Tibial nerve (tissue), 4 donors: ENCODE data around the gene VKORC1L1. TPM values are rescaled to one million over a fixed set of nuclear protein-coding genes. Genes with fewer than 3 reads are reported as not detected.
"Not testable (repeated sequence)": the region's sequence is repeated elsewhere in the genome, so short reads cannot be mapped to it uniquely, and the experiment has no call there.

Experiments
- DNase-seq, 2 donors: peaks; one replicate each; pipeline ENCODE4 v3.0.0-alpha.2; 2019; ENCODE audit warnings: low spot score in 2 of 2
- H3K27ac ChIP-seq, 4 donors: fragments of 200-600 bp; sonication (generic) in 3 of 4; one replicate each; pipeline ENCODE4 v1.5.1; 2017 to 2019; ENCODE audit warnings: mild to moderate bottlenecking in 1 of 4
- H3K27me3 ChIP-seq, 2 donors: fragments of 200-600 bp; sonication (generic) in 1 of 2; one replicate each; pipeline versions ENCODE4 v1.5.1 to v1.6.0; 2017 to 2019
- H3K36me3 ChIP-seq, 3 donors: fragments of 200-600 bp; sonication (generic); one replicate each; pipeline ENCODE4 v1.5.1; 2018 to 2019
- H3K4me1 ChIP-seq, 4 donors: fragments of 200-600 bp; sonication (generic) in 3 of 4; one replicate each; pipeline ENCODE4 v1.5.1; 2017 to 2019
- H3K4me3 ChIP-seq, 4 donors: fragments of 200-600 bp; sonication (generic) in 3 of 4; one replicate each; pipeline ENCODE4 v1.5.1; 2017 to 2019; ENCODE audit warnings: mild to moderate bottlenecking in 1 of 4, moderate library complexity in 1 of 4
- H3K9me3 ChIP-seq, 4 donors: fragments of 200-600 bp; sonication (generic) in 3 of 4; one replicate each; pipeline ENCODE4 v1.5.1; 2017 to 2019
- EP300 ChIP-seq, 2 donors: sonication (generic); formaldehyde crosslinking; IDR thresholded peaks; one replicate each; pipeline ENCODE4 v1.6.1; 2017; ENCODE audit warnings: antibody characterized with exemption in 2 of 2, mild to moderate bottlenecking in 1 of 2
- POLR2A ChIP-seq, 2 donors: fragments of 450-650 bp; IDR thresholded peaks; one replicate each; pipeline ENCODE4 v1.6.1; 2017; ENCODE audit warnings: antibody characterized with exemption in 2 of 2, mild to moderate bottlenecking in 2 of 2, moderate library complexity in 2 of 2
- WGBS, 2 donors: methylation state at CpG; one replicate each; pipeline ENCODE4 v1.1.5; 2018; 5-methylcytosine and 5-hydroxymethylcytosine counted together
- total RNA-seq, 4 donors: library from RNA; depleted of rRNA; stranded (reverse); fragments of >200 nt; gene quantifications; one replicate each; pipeline ENCODE4 v1.1.0, GENCODE V29; 2016
- TF ChIP-seq, protein P1 (sequence below), 5 experiments: fragments of 200-600 bp in 3 of 5; fragments of 450-650 bp in 2 of 5; sonication (generic) in 3 of 5; IDR thresholded peaks; one replicate each; pipeline ENCODE4 v1.5.1; 2016 to 2019; ENCODE audit warnings: antibody characterized with exemption in 5 of 5, mild to moderate bottlenecking in 3 of 5, moderate library complexity in 2 of 5

The VKORC1L1 gene
- total RNA-seq, 4 donors from 2014 or later: 24.1 to 33.7 (median 30.3) TPM

DNA sequence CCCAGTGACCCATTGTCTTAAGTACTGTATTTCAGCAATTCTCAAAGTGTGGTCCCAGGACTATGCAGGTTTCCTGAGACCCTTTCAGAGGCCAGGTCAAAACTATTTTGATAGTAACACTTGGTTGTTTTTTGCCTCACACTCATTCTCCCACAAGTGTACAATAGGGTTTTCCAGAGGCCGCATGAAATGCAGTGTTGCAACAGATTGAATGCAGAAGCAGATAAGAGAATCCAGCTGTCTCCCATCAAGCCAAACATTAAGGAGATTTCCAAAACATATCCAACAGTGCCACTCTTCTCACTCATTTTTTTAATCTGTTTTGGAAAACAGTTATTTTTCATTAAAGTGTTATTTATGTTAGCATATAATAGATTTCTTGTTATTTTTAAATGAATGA lies 20.0 kb downstream of the VKORC1L1 start:
- 68 to 96% methylated on average over 1 of the region's 1 CpG for WGBS, 2 donors
- H3K4me3 ChIP-seq: no peak overlapping the region
- H3K27me3 ChIP-seq: no peaks in the 10 kb centered on the region
- H3K4me1 ChIP-seq: peaks cover 0 to 11% (median 5%) of the 10 kb centered on the region in 4 donors
- H3K36me3 ChIP-seq: peaks cover 0 to 10% (median 0%) of the 10 kb centered on the region in 3 donors
- DNase-seq: no peak
- no peak overlapping the region for H3K27ac ChIP-seq
- TF ChIP-seq EP300 (IDR thresholded peaks at IDR 0.05) (no peak), POLR2A (IDR thresholded peaks at IDR 0.05) (no peak)
- TF ChIP-seq, protein P1, sequence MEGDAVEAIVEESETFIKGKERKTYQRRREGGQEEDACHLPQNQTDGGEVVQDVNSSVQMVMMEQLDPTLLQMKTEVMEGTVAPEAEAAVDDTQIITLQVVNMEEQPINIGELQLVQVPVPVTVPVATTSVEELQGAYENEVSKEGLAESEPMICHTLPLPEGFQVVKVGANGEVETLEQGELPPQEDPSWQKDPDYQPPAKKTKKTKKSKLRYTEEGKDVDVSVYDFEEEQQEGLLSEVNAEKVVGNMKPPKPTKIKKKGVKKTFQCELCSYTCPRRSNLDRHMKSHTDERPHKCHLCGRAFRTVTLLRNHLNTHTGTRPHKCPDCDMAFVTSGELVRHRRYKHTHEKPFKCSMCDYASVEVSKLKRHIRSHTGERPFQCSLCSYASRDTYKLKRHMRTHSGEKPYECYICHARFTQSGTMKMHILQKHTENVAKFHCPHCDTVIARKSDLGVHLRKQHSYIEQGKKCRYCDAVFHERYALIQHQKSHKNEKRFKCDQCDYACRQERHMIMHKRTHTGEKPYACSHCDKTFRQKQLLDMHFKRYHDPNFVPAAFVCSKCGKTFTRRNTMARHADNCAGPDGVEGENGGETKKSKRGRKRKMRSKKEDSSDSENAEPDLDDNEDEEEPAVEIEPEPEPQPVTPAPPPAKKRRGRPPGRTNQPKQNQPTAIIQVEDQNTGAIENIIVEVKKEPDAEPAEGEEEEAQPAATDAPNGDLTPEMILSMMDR (IDR thresholded peaks at IDR 0.05): no peak
- H3K9me3 ChIP-seq: no peaks in the 10 kb centered on the region

DNA sequence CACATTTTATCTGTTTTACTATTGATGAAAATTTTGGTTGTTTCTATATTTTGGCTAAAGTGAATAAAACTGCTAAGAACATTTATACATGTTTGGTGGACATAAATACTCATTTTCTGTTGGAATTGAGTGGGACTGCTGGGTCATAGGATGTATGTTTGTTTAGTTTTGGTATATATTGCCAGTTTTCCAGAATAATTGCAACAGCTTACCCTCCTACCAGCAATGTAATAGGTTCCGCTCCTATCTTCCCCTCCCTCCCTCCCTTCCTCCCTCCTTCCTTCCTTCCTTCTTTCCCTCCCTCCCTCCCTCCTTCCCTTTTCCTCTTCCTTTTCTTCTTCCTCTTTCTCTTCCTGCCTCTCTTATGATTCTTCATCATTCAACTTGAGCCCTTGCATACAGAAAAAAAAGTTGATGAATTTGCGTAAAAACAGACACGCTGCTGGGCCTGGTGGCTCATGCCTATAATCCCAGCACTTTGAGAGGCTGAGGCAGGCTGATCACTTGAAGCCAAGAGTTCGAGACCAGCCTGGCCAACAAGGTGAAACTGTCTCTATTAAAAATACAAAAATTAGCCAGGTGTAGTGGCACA lies 23.5 kb downstream of the VKORC1L1 start:
- WGBS, 2 donors: 92 to 97% methylated on average over 4 of the region's 4 CpGs
- Histone ChIP-seq H3K36me3 (peaks cover 0 to 16% (median 0%) of the 10 kb centered on the region in 3 donors), H3K4me3 (no peak overlapping the region), H3K27ac (no peak overlapping the region), H3K9me3 (no peaks in the 10 kb centered on the region), H3K4me1 (peaks cover 0 to 11% (median 5%) of the 10 kb centered on the region in 4 donors), H3K27me3 (no peaks in the 10 kb centered on the region)
- DNase-seq: no peak
- TF ChIP-seq POLR2A (IDR thresholded peaks at IDR 0.05): no peak
- no peak for TF ChIP-seq EP300 (IDR thresholded peaks at IDR 0.05)
- TF ChIP-seq, protein P1 (IDR thresholded peaks at IDR 0.05): no peak

DNA sequence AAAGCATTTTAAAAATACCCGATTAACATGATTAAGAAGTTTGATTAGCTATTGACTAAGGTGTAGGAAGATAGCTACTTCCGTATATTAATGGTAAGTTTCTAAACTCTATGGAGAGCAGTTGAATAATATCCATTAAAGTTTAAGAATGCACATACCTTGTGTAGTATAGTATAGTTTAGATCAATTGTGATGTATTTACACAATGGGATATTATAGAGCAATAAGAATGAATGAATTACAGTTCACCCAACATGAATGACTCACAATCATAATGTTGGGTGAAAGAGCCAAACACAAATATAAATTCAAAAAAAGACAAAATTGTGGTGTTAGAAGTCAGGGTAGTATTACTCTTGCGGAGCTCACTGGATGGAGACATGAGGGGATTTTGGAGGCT lies 24.4 kb downstream of the VKORC1L1 start:
- WGBS, 2 donors: 88 to 94% methylated on average over 3 of the region's 3 CpGs

DNA sequence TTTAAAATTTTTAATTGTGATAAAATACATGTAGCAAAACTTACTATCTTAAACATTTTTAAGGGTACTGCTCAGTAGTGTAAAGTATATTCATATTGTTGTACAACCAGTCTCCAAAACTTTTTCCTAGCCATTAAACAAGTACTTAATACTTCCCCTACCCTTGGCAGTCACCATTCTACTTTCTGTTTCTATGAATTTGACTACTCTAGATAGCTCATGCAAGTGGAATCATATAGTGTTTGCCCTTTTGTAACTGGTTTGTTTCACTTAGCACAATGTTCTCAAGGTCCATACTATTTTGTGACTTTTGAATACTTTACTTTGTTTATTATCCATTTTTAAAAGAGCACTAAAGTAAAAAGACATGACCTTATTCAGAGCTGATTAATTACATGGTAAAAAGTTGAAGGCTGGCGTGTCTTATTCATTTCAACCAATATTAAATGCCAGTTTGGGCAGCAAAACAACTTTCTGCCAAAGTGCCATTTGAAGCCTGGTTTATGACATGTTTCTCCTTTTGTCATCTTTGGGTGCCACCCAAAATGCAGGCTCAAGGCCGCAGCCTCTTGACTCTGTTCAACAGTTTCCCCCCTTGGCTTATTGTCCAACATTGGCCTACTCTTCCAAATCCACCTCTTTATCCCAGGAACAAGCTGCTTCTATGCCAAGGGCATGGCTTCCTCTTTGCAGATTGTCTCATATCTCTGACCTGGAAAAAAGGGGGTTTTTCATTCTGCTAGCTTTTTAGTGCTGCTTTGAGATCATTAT lies 26.0 kb downstream of the VKORC1L1 start:
- not testable (repeated sequence) for H3K4me1 ChIP-seq, H3K27ac ChIP-seq, DNase-seq, H3K27me3 ChIP-seq, H3K4me3 ChIP-seq
- WGBS, 2 donors: 64 to 77% methylated on average over 2 of the region's 2 CpGs
- Histone ChIP-seq H3K9me3 (peaks cover 0 to 13% (median 0%) of the 10 kb centered on the region in 4 donors), H3K36me3 (peaks cover 0 to 38% (median 0%) of the 10 kb centered on the region in 3 donors)

More for the DNA sequence above, 24.4 kb downstream of the VKORC1L1 start:
- not testable (repeated sequence) for H3K9me3 ChIP-seq, H3K27me3 ChIP-seq, H3K4me1 ChIP-seq, H3K27ac ChIP-seq, DNase-seq, H3K4me3 ChIP-seq
- H3K36me3 ChIP-seq: peaks cover 0 to 25% (median 0%) of the 10 kb centered on the region in 3 donors

DNA sequence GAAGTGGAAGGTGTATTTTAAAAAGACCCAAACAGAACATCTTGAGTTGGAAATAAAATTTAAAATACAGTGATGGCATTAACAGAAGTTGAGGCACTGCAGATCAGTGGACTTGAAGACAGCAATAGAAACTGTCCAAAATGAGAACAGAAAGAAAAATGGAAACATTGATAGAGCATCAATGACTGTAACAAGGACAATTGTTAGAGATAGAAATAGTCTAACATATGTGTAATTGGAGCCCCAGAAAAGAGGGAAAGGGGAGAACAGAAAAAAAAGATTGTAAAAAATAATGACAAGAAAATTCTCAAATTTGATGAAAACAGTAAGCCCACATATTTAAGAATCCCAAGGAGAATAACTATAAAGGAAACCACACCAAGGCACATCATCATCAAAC lies 29.4 kb downstream of the VKORC1L1 start:
- Histone ChIP-seq H3K27me3 (no peaks in the 10 kb centered on the region), H3K9me3 (peaks cover 0 to 21% (median 0%) of the 10 kb centered on the region in 4 donors), H3K27ac (no peak overlapping the region), H3K4me1 (peaks cover 0 to 10% (median 0%) of the 10 kb centered on the region in 4 donors), H3K4me3 (no peak overlapping the region), H3K36me3 (peaks cover 0 to 43% (median 0%) of the 10 kb centered on the region in 3 donors)
- no peak for TF ChIP-seq EP300 (IDR thresholded peaks at IDR 0.05)
- no peak for TF ChIP-seq POLR2A (IDR thresholded peaks at IDR 0.05)
- TF ChIP-seq, protein P1 (IDR thresholded peaks at IDR 0.05): no peak
- no peak for DNase-seq

DNA sequence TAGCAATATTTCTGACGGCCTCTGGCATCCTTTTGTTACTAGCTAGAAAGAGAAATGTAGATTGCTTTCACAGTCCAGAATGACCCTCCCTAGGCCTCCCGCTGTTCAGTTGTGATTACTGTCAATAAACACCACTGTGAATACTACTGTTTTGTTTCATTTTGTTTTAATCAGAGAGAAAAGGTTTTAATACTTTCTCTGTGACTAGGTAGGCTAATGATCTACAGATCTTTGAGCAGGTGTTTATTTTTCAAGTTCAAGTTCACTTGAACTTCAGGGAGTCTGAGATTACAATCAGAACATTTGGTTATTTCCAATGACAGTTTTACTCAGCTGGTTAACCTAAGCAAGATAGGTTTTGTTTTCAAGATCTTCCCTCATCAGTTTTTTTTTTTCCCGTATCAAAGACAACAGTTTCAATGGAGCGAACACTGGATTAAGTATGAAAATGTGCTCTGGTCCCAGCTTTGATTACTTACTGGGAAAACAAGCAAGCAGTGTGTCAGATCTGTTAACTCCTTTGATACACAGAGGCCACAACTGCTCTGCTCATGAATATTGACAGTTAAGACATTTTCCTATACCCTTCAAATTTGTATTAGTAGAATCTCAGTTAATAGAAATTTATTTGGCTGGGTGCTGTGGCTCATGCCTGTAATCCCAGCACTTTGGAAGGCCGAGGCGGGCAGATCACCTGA lies 34.8 kb downstream of the VKORC1L1 start:
- H3K9me3 ChIP-seq: peaks cover 0 to 10% (median 0%) of the 10 kb centered on the region in 4 donors
- peaks cover 0 to 27% (median 0%) of the 10 kb centered on the region in 4 donors for H3K4me1 ChIP-seq
- no peak for DNase-seq
- H3K4me3 ChIP-seq: no peak overlapping the region
- H3K36me3 ChIP-seq: peaks cover 0 to 15% (median 0%) of the 10 kb centered on the region in 3 donors
- WGBS, 2 donors: 56 to 61% methylated on average over 6 of the region's 6 CpGs
- H3K27ac ChIP-seq: no peak overlapping the region
- TF ChIP-seq EP300 (IDR thresholded peaks at IDR 0.05) (no peak), POLR2A (IDR thresholded peaks at IDR 0.05) (no peak)
- TF ChIP-seq, protein P1 (IDR thresholded peaks at IDR 0.05): no peak
- H3K27me3 ChIP-seq: no peaks in the 10 kb centered on the region
